NCI-H2107 (cell line): ENCODE measurements around the gene CD63.

Source experiments
- DNase-seq: peaks from one replicate; lab custom pipeline; 2025; lab: John Stamatoyannopoulos, UW

CD63 gene

GRCh38 chr12:55704824-55705718 lies 23.7 kb downstream of the CD63 start:
- no peak for DNase-seq

- no peak for DNase-seq
Observed at GRCh38 chr12:55703901-55704761, 24.7 kb downstream of the CD63 start.

- no peak for DNase-seq
Observed at GRCh38 chr12:55703288-55703687, 25.5 kb downstream of the CD63 start.

GRCh38 chr12:55702861-55703260 lies 25.9 kb downstream of the CD63 start:
- no peak for DNase-seq

GRCh38 chr12:55700255-55701018 lies 28.4 kb downstream of the CD63 start:
- DNase-seq: no peak

- DNase-seq: no peak
Observed at GRCh38 chr12:55699471-55700055, 29.2 kb downstream of the CD63 start.

GRCh38 chr12:55698965-55699364 lies 29.8 kb downstream of the CD63 start:
- DNase-seq: no peak

- DNase-seq: no peak
Observed at GRCh38 chr12:55698241-55698955, 30.4 kb downstream of the CD63 start.

- DNase-seq: no peak
Observed at GRCh38 chr12:55697686-55698085, 31.1 kb downstream of the CD63 start.

- no peak for DNase-seq
Observed at GRCh38 chr12:55696796-55697462, 31.9 kb downstream of the CD63 start.

GRCh38 chr12:55696141-55696540 lies 32.7 kb downstream of the CD63 start:
- DNase-seq: no peak

GRCh38 chr12:55695349-55695748 lies 33.5 kb downstream of the CD63 start:
- no peak for DNase-seq

- no peak for DNase-seq
Observed at GRCh38 chr12:55694651-55695050, 34.2 kb downstream of the CD63 start.

- no peak for DNase-seq
Observed at GRCh38 chr12:55694188-55694515, 34.7 kb downstream of the CD63 start.

- DNase-seq: no peak
Observed at GRCh38 chr12:55693323-55694187, 35.3 kb downstream of the CD63 start.

GRCh38 chr12:55692631-55693322 lies 36.0 kb downstream of the CD63 start:
- no peak for DNase-seq

- DNase-seq: no peak
Observed at GRCh38 chr12:55688716-55689655, 39.8 kb downstream of the CD63 start.

GRCh38 chr12:55687746-55688145 lies 41.1 kb downstream of the CD63 start:
- no peak for DNase-seq
